Measurements from ENCODE around the gene SGIP1. TPM values are rescaled to one million over a fixed set of nuclear protein-coding genes. Genes with fewer than 3 reads are reported as not detected.

SGIP1 gene
- total and polyA plus RNA-seq, 8 donors: 6.8 to 16.6 (median 8.6) TPM

- peaks cover 0 to 4% of the 10 kb centered on the region in 2 donors for H3K4me1 ChIP-seq
- intact Hi-C loops (cut with DNase I): no loop called here
- DNase-seq (no peak), ATAC-seq (no peak)
- H3K9me3 ChIP-seq: no peaks in the 10 kb centered on the region
- no peak overlapping the region for H3K27ac ChIP-seq
- H3K27me3 ChIP-seq: no peaks in the 10 kb centered on the region
- no peak for TF ChIP-seq CTCF (IDR thresholded peaks at IDR 0.05)
- H3K4me3 ChIP-seq: no peak overlapping the region
- no peaks in the 10 kb centered on the region for H3K36me3 ChIP-seq
Measured at GRCh38 chr1:66692681-66693080, 158.7 kb downstream of the SGIP1 start.

GRCh38 chr1:66693856-66694255 lies 159.9 kb downstream of the SGIP1 start:
- intact Hi-C loops (cut with DNase I): no loop called here
- H3K4me3 ChIP-seq: no peak overlapping the region
- DNase-seq (no peak), ATAC-seq (no peak)
- no peaks in the 10 kb centered on the region for H3K9me3 ChIP-seq
- TF ChIP-seq CTCF (IDR thresholded peaks at IDR 0.05): no peak
- H3K27ac ChIP-seq: no peak overlapping the region
- no peaks in the 10 kb centered on the region for H3K36me3 ChIP-seq
- H3K27me3 ChIP-seq: no peaks in the 10 kb centered on the region
- peaks cover 0 to 4% of the 10 kb centered on the region in 2 donors for H3K4me1 ChIP-seq

GRCh38 chr1:66695116-66695515 lies 161.2 kb downstream of the SGIP1 start:
- intact Hi-C loops (cut with DNase I): no loop called here
- no peak for TF ChIP-seq CTCF (IDR thresholded peaks at IDR 0.05)
- Histone ChIP-seq H3K36me3 (no peaks in the 10 kb centered on the region), H3K9me3 (no peaks in the 10 kb centered on the region), H3K4me3 (no peak overlapping the region), H3K27ac (no peak overlapping the region), H3K4me1 (peaks cover 0 to 4% of the 10 kb centered on the region in 2 donors), H3K27me3 (no peaks in the 10 kb centered on the region)
- ATAC-seq: no peak
- DNase-seq: peak in 1 of 4 donors; percentile 5

GRCh38 chr1:66696771-66697170 lies 162.8 kb downstream of the SGIP1 start:
- H3K27ac ChIP-seq: no peak overlapping the region
- H3K4me1 ChIP-seq: peaks cover 0 to 4% of the 10 kb centered on the region in 2 donors
- no peaks in the 10 kb centered on the region for H3K36me3 ChIP-seq
- no peak overlapping the region for H3K4me3 ChIP-seq
- no peak for TF ChIP-seq CTCF (IDR thresholded peaks at IDR 0.05)
- intact Hi-C loops (cut with DNase I): no loop called here
- no peak for ATAC-seq
- DNase-seq: no peak
- H3K9me3 ChIP-seq: no peaks in the 10 kb centered on the region
- no peaks in the 10 kb centered on the region for H3K27me3 ChIP-seq

- Histone ChIP-seq H3K4me1 (peaks cover 0 to 4% of the 10 kb centered on the region in 2 donors), H3K4me3 (no peak overlapping the region), H3K27me3 (no peaks in the 10 kb centered on the region), H3K36me3 (no peaks in the 10 kb centered on the region), H3K27ac (no peak overlapping the region), H3K9me3 (no peaks in the 10 kb centered on the region)
- ATAC-seq (no peak), DNase-seq (no peak)
- intact Hi-C loops (cut with DNase I): no loop called here
- TF ChIP-seq CTCF (IDR thresholded peaks at IDR 0.05): no peak
Measured at GRCh38 chr1:66699213-66699612, 165.3 kb downstream of the SGIP1 start.
